ENCODE data around the gene RNASE12. TPM values are rescaled to one million over a fixed set of nuclear protein-coding genes. Genes with fewer than 3 reads are reported as not detected.

The RNASE12 gene
- total RNA-seq, 1 donor from 2014 or later, result not detected

- peaks cover 11% of the 10 kb centered on the region for H3K27me3 Mint-ChIP-seq
Observed at GRCh38 chr14:20615996-20616395, 24.8 kb upstream of the RNASE12 start.

GRCh38 chr14:20614038-20614840 is 23.1 kb upstream of the RNASE12 start:
- H3K9me3 Mint-ChIP-seq, result no peaks in the 10 kb centered on the region
- no peak for DNase-seq (ENCODE audit: extremely low spot score, unreplicated experiment)
- no peak overlapping the region for H3K4me3 Mint-ChIP-seq
- no peak for TF ChIP-seq CTCF (conservative IDR thresholded peaks at IDR 0.05)
- no peaks in the 10 kb centered on the region for H3K36me3 Mint-ChIP-seq
- peaks cover 5% of the 10 kb centered on the region for H3K4me1 Mint-ChIP-seq (ENCODE audit: unreplicated experiment)
- peaks cover 7% of the 10 kb centered on the region for H3K27me3 Mint-ChIP-seq
- no peak overlapping the region for H3K27ac Mint-ChIP-seq

More at GRCh38 chr14:20615996-20616395, 24.8 kb upstream of the RNASE12 start:
- DNase-seq (ENCODE audit: extremely low spot score, unreplicated experiment), result peak; percentile 34
- TF ChIP-seq CTCF (conservative IDR thresholded peaks at IDR 0.05), result no peak
- no peaks in the 10 kb centered on the region for H3K36me3 Mint-ChIP-seq
- H3K27ac Mint-ChIP-seq, result no peak overlapping the region
- peaks cover 5% of the 10 kb centered on the region for H3K4me1 Mint-ChIP-seq (ENCODE audit: unreplicated experiment)
- no peaks in the 10 kb centered on the region for H3K9me3 Mint-ChIP-seq
- peak overlapping the region; percentile 4 for H3K4me3 Mint-ChIP-seq

- Mint-ChIP-seq H3K4me3 (no peak overlapping the region), H3K36me3 (no peaks in the 10 kb centered on the region), H3K4me1 (ENCODE audit: unreplicated experiment) (peaks cover 5% of the 10 kb centered on the region), H3K27me3 (no peaks in the 10 kb centered on the region), H3K27ac (no peak overlapping the region), H3K9me3 (no peaks in the 10 kb centered on the region)
- DNase-seq (ENCODE audit: extremely low spot score, unreplicated experiment), result peak; percentile 82
- TF ChIP-seq CTCF (conservative IDR thresholded peaks at IDR 0.05), result peak; percentile 80
Observed at GRCh38 chr14:20613094-20614037, 22.2 kb upstream of the RNASE12 start.

- Mint-ChIP-seq H3K4me1 (ENCODE audit: unreplicated experiment) (peaks cover 5% of the 10 kb centered on the region), H3K27me3 (peaks cover 2% of the 10 kb centered on the region), H3K9me3 (no peaks in the 10 kb centered on the region), H3K27ac (no peak overlapping the region), H3K36me3 (no peaks in the 10 kb centered on the region), H3K4me3 (no peak overlapping the region)
- no peak for TF ChIP-seq CTCF (conservative IDR thresholded peaks at IDR 0.05)
- DNase-seq (ENCODE audit: extremely low spot score, unreplicated experiment), result no peak
Observed at GRCh38 chr14:20612403-20612802, 21.2 kb upstream of the RNASE12 start.

- peaks cover 2% of the 10 kb centered on the region for H3K27me3 Mint-ChIP-seq
- H3K36me3 Mint-ChIP-seq, result no peaks in the 10 kb centered on the region
- peaks cover 5% of the 10 kb centered on the region for H3K4me1 Mint-ChIP-seq (ENCODE audit: unreplicated experiment)
- no peak for DNase-seq (ENCODE audit: extremely low spot score, unreplicated experiment)
- H3K9me3 Mint-ChIP-seq, result no peaks in the 10 kb centered on the region
- no peak overlapping the region for H3K27ac Mint-ChIP-seq
- no peak overlapping the region for H3K4me3 Mint-ChIP-seq
- TF ChIP-seq CTCF (conservative IDR thresholded peaks at IDR 0.05), result no peak
Observed at GRCh38 chr14:20611277-20611676, 20.1 kb upstream of the RNASE12 start.
